Bone marrow (tissue), 2 donors: ENCODE data around the gene RCVRN.

Experiments used
- DNase-seq, 2 donors: peaks; one replicate each; lab custom pipeline; 2025; lab: John Stamatoyannopoulos, UW

RCVRN gene

DNA sequence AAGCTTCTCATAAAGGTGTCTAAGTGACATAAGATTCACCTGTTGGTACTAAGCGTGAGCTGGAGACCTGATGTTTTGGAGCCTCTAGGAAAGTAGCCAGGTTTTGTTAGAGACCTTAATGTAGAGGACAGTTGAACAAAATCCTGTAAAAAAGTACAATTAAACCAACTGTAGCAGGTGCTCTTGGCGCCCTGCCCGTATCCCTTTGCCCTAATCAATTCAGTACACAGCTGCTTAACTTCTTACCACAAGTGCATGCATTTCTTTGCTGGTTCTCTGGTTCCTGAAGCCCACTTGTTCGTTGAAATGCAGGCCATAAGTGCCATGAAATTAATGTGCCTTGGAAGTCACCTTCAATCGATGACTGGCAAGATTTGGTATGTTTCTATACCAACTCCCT lies 54.9 kb downstream of the RCVRN start:
- DNase-seq, result no peak
